Subcutaneous adipose tissue (tissue), 4 donors: ENCODE results near the gene TRAF4. TPM values are rescaled to one million over a fixed set of nuclear protein-coding genes. Genes with fewer than 3 reads are reported as not detected.

Experiments
- total RNA-seq, 4 donors: library from RNA; depleted of rRNA; stranded (reverse); fragments of >200 nt; gene quantifications; one replicate each; pipeline ENCODE4 v1.1.0, GENCODE V29; 2016
- TF ChIP-seq, protein P1 (sequence below): fragments of 450-650 bp; IDR thresholded peaks from one replicate; pipeline ENCODE4 v1.5.1; 2016; ENCODE audit warnings: low read depth, mild to moderate bottlenecking, control low read depth, antibody characterized with exemption, moderate library complexity

Gene TRAF4
- total RNA-seq, 4 donors from 2014 or later: 2.5 to 8.3 (median 5.2) TPM

DNA sequence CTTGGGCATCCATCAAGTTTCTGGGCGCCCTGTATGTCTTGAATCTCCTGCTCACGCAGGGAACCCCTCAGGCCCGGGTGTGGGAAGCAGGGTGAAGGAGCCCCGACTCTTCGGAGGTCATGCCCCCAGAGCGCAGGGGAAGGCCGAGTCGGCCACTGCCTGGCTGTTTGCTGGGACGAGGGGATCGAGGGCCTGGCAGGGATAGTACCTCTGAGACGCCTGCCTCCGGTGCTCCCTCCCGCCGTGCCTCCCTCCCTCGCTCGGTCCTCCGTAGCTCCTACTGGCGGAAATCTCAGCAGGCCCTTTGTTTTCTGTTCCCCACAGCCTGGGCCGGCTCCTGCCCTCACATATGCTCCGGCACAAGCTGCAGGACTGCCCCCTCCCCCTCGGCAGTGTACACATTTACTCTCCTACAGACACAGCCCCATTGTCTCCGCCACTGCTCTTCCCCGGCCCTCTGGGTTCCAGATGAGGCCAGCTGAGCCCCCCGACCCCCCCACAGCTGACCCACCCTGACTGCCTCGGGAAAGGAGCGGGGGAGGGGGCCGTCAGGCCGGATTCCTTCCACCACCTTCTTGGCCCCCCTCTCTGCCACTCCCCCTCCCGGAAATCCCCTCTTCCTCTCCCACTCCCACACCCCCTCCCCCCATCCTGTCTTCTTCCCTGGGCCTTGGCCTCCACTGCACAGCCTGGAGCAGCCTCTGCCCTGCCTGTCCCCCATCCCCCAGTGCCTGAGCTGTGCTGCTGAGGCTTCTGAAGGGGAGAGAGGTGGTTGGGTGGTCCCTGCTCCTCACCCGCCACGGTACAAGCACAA is 1.4 kb downstream of the TRAF4 start:
- TF ChIP-seq, protein P1, sequence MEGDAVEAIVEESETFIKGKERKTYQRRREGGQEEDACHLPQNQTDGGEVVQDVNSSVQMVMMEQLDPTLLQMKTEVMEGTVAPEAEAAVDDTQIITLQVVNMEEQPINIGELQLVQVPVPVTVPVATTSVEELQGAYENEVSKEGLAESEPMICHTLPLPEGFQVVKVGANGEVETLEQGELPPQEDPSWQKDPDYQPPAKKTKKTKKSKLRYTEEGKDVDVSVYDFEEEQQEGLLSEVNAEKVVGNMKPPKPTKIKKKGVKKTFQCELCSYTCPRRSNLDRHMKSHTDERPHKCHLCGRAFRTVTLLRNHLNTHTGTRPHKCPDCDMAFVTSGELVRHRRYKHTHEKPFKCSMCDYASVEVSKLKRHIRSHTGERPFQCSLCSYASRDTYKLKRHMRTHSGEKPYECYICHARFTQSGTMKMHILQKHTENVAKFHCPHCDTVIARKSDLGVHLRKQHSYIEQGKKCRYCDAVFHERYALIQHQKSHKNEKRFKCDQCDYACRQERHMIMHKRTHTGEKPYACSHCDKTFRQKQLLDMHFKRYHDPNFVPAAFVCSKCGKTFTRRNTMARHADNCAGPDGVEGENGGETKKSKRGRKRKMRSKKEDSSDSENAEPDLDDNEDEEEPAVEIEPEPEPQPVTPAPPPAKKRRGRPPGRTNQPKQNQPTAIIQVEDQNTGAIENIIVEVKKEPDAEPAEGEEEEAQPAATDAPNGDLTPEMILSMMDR: no peak

GRCh38 chr17:28745786-28746411 is 2.1 kb downstream of the TRAF4 start:
- TF ChIP-seq, protein P1: no peak

GRCh38 chr17:28746611-28747050 is 2.8 kb downstream of the TRAF4 start:
- TF ChIP-seq, protein P1: no peak

DNA sequence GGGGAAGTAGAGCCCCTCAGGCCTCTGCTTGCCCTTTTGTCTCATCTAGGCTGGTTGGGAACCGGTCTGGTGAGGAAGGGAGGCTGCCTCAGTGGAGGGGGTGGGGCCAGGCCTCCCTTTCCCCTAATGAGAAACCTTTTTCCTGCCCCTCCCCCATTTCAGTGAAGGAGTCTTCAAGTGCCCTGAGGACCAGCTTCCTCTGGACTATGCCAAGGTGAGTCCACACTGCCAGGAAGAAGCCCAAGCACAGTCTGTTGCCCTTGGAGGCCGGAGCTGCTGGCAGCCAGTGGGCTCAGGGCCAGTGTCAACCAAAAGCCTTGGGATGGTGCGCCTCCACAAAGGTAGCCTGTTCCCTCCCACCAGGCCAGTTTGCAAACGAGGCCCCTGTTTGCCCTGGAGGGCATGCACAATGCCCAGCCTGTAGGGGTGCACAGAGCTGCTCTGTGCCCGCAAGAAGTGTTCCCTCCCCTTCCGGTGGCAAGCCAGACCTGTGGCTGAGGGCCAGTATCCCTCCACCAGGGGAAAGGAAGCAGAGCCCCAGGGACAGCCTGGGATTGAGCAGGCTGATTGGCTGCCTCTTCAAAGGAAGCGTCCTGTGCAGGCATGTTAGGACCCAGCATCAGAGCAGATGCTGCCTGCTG is 3.4 kb downstream of the TRAF4 start:
- TF ChIP-seq, protein P1: no peak

GRCh38 chr17:28747801-28748750 is 4.3 kb downstream of the TRAF4 start:
- TF ChIP-seq, protein P1: no peak

GRCh38 chr17:28748852-28749515 is 5.2 kb downstream of the TRAF4 start:
- TF ChIP-seq, protein P1: no peak
